GM19240 (cell line): Measurements from ENCODE around the gene TAF3.

Source experiments
- DNase-seq: peaks from one replicate; pipeline ENCODE4 v3.0.0; 2011; ENCODE audit warnings: low spot score; ENCODE audit not compliant: insufficient read length

TAF3 gene

GRCh38 chr10:7876541-7877127, 58.3 kb downstream of the TAF3 start:
- no peak for DNase-seq

- DNase-seq: no peak
Measured at GRCh38 chr10:7881119-7881518, 62.8 kb downstream of the TAF3 start.

- no peak for DNase-seq
Measured at GRCh38 chr10:7886056-7886455, 67.8 kb downstream of the TAF3 start.

- no peak for DNase-seq
Measured at GRCh38 chr10:7887174-7887816, 69.0 kb downstream of the TAF3 start.

GRCh38 chr10:7889947-7890542, 71.7 kb downstream of the TAF3 start:
- DNase-seq: no peak

GRCh38 chr10:7890781-7891180, 72.5 kb downstream of the TAF3 start:
- no peak for DNase-seq

- DNase-seq: no peak
Measured at GRCh38 chr10:7891634-7892033, 73.3 kb downstream of the TAF3 start.

GRCh38 chr10:7892146-7892545, 73.8 kb downstream of the TAF3 start:
- DNase-seq: no peak

GRCh38 chr10:7895699-7896090, 77.4 kb downstream of the TAF3 start:
- DNase-seq: no peak

GRCh38 chr10:7896297-7896696, 78.0 kb downstream of the TAF3 start:
- DNase-seq: no peak

- DNase-seq: no peak
Measured at GRCh38 chr10:7901256-7901655, 83.0 kb downstream of the TAF3 start.

- DNase-seq: no peak
Measured at GRCh38 chr10:7902413-7902812, 84.1 kb downstream of the TAF3 start.

GRCh38 chr10:7903851-7904250, 85.5 kb downstream of the TAF3 start:
- no peak for DNase-seq

GRCh38 chr10:7906128-7906527, 87.8 kb downstream of the TAF3 start:
- no peak for DNase-seq

GRCh38 chr10:7908541-7909210, 90.4 kb downstream of the TAF3 start:
- DNase-seq: no peak

GRCh38 chr10:7913126-7913872, 95.0 kb downstream of the TAF3 start:
- no peak for DNase-seq

- DNase-seq: no peak
Measured at GRCh38 chr10:7915923-7916536, 97.7 kb downstream of the TAF3 start.

GRCh38 chr10:7917736-7918135, 99.4 kb downstream of the TAF3 start:
- no peak for DNase-seq

- DNase-seq: no peak
Measured at GRCh38 chr10:7922707-7923106, 104.4 kb downstream of the TAF3 start.

GRCh38 chr10:7928536-7928935, 110.2 kb downstream of the TAF3 start:
- DNase-seq: no peak

- DNase-seq: no peak
Measured at GRCh38 chr10:7932301-7933036, 114.2 kb downstream of the TAF3 start.
